Liver (tissue), 9 donors: Measurements from ENCODE around the gene MED10. TPM values are rescaled to one million over a fixed set of nuclear protein-coding genes. Genes with fewer than 3 reads are reported as not detected.

Experiments
- DNase-seq: peaks from one replicate; pipeline ENCODE4 v3.0.0-alpha.2; 2017; ENCODE audit warnings: low spot score
- H3K27ac ChIP-seq, 2 donors: one replicate each; pipeline ENCODE4 v1.7.0; 2013; ENCODE audit warnings: inconsistent platforms in 2 of 2, low read length in 2 of 2, control low read depth in 1 of 2, low read depth in 1 of 2, mild to moderate bottlenecking in 1 of 2
- H3K27me3 ChIP-seq, 4 donors: one replicate each; pipeline versions ENCODE4 v1.6.1 to v1.7.0; 2013; ENCODE audit warnings: low read length in 3 of 4, inconsistent platforms in 1 of 4, mild to moderate bottlenecking in 1 of 4, moderate library complexity in 1 of 4; ENCODE audit not compliant: control insufficient read depth in 4 of 4, insufficient read depth in 4 of 4
- H3K36me3 ChIP-seq, 4 donors: one replicate each; pipeline versions ENCODE4 v1.6.1 to v1.7.0; 2013; ENCODE audit warnings: low read length in 3 of 4, mild to moderate bottlenecking in 3 of 4, low read depth in 1 of 4, moderate library complexity in 1 of 4; ENCODE audit not compliant: control insufficient read depth in 4 of 4, insufficient read depth in 3 of 4
- H3K4me1 ChIP-seq, 4 donors: one replicate each; pipeline versions ENCODE4 v1.6.1 to v1.7.0; 2013; ENCODE audit warnings: low read length in 3 of 4, mild to moderate bottlenecking in 3 of 4, moderate library complexity in 1 of 4; ENCODE audit not compliant: control insufficient read depth in 4 of 4, insufficient read depth in 4 of 4
- H3K4me3 ChIP-seq, 3 donors: one replicate each; pipeline versions ENCODE4 v1.6.1 to v1.7.0; 2013; ENCODE audit warnings: low read length in 3 of 3, control low read depth in 1 of 3, low read depth in 1 of 3, mild to moderate bottlenecking in 1 of 3
- H3K9ac ChIP-seq, 2 donors: one replicate each; pipeline ENCODE4 v1.7.0; 2013; ENCODE audit warnings: low read length in 2 of 2, mild to moderate bottlenecking in 2 of 2, moderate library complexity in 2 of 2, control low read depth in 1 of 2, low read depth in 1 of 2
- H3K9me3 ChIP-seq, 4 donors: one replicate each; pipeline versions ENCODE4 v1.6.1 to v1.7.0; 2013; ENCODE audit warnings: low read length in 3 of 4; ENCODE audit not compliant: control insufficient read depth in 4 of 4
- EGR1 ChIP-seq, 2 donors: IDR thresholded peaks; 2 replicates each; pipeline ENCODE4 v1.6.1; 2016 to 2018; ENCODE audit warnings: antibody characterized with exemption in 2 of 2, low read depth in 2 of 2
- GABPA ChIP-seq, 2 donors: IDR thresholded peaks in 1 of 2; conservative IDR thresholded peaks in 1 of 2; 2 replicates each; pipeline ENCODE4 v1.6.1; 2016; ENCODE audit warnings: antibody characterized with exemption in 2 of 2, mild to moderate bottlenecking in 1 of 2, moderate library complexity in 1 of 2
- MAX ChIP-seq: IDR thresholded peaks from 2 replicates; pipeline ENCODE4 v1.6.1; 2016; ENCODE audit warnings: antibody characterized with exemption
- RXRA ChIP-seq, 2 donors: IDR thresholded peaks; 2 replicates each; pipeline ENCODE4 v1.6.1; 2017 to 2018; ENCODE audit warnings: antibody characterized with exemption in 2 of 2, mild to moderate bottlenecking in 1 of 2
- TAF1 ChIP-seq: conservative IDR thresholded peaks from 2 replicates; pipeline ENCODE4 v1.6.1; 2016; ENCODE audit warnings: antibody characterized with exemption, mild to moderate bottlenecking
- WGBS: extraction: QIAGEN DNeasy Blood & Tissue Kit; methylation state at CpG from one replicate; pipeline ENCODE4 v1.1.7; 2013; 5-methylcytosine and 5-hydroxymethylcytosine counted together
- polyA plus RNA-seq, 2 donors: library from polyadenylated mRNA; stranded (reverse) in 1 of 2; unstranded in 1 of 2; fragments of 200-250 nt in 1 of 2; fragments of >200 nt in 1 of 2; fragmentation: Nextera tagmentation in 1 of 2; extraction: Ambion mirVana in 1 of 2; gene quantifications; one replicate each; pipeline versions ENCODE4 v1.2.1 to v1.2.3, GENCODE V29; 2013 to 2015
- total RNA-seq, 2 donors: library from RNA; depleted of rRNA; stranded (reverse); fragments of >200 nt; gene quantifications; one replicate each; pipeline ENCODE4 v1.2.3, GENCODE V29; 2014
- TF ChIP-seq, protein P1 (sequence below): IDR thresholded peaks from 2 replicates; pipeline ENCODE4 v1.6.1; 2016; ENCODE audit warnings: antibody characterized with exemption
- TF ChIP-seq, protein P2 (sequence below): IDR thresholded peaks from 2 replicates; pipeline ENCODE4 v1.6.1; 2016; ENCODE audit warnings: antibody characterized with exemption
- donor health status: healthy.
- donor health status: healthy.
- donor health status: healthy.
- donor health status: healthy.
- donor health status: healthy.

MED10 gene
- total and polyA plus RNA-seq, 4 donors: 6.1 to 31.5 (median 11.5) TPM

DNA sequence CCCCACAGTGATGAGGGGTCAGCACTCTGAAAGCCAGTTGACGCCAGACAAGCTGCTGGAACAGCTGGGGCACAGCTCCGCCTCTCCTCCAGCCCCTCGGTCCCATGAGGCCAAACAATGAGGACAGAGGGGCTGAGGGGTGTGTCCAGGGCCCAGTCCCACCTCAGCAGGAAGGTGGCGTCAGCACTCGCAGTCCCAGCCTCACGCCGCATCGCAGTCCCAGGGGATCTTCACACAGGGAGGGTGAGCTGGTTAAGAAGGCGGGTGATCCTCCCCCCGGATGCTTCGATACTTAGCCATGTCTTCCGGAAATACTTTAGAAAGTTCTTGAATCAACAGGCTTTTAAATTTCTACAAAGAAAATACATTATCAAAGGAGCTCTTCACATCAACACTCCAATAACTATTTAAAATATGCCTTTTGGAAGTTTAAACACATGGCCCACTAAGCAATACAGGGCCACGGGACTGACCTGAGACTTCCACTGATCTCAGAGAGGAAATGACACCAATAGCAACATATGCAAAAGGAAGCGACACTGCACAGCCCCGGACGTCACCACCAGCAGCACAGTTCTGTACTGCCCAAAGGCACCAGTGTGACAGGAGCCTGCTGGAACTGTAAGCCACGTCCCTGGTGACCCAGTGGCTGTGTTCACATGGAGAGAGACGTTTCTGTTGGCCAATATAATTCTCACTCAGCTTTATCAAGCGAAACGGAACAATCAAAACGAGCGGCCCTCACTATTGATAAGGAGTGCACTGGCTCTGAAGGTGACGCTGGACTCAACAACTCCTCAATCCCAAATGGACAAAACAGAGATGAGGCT lies 5.9 kb downstream of the MED10 start:
- Histone ChIP-seq H3K4me1 (peaks cover 0 to 6% (median 6%) of the 10 kb centered on the region in 4 donors), H3K36me3 (peaks cover 4 to 62% (median 53%) of the 10 kb centered on the region in 4 donors), H3K27ac (no peak overlapping the region), H3K9me3 (no peaks in the 10 kb centered on the region), H3K9ac (no peak overlapping the region), H3K27me3 (no peaks in the 10 kb centered on the region), H3K4me3 (no peak overlapping the region)
- 86% methylated on average over 23 of the region's 23 CpGs for WGBS
- DNase-seq: no peak
- peak in 1 of 2 donors; percentile 29 for TF ChIP-seq GABPA (IDR thresholded peaks at IDR 0.05 in 1 of 2, conservative IDR thresholded peaks at IDR 0.05 in 1 of 2)
- TF ChIP-seq, protein P1, sequence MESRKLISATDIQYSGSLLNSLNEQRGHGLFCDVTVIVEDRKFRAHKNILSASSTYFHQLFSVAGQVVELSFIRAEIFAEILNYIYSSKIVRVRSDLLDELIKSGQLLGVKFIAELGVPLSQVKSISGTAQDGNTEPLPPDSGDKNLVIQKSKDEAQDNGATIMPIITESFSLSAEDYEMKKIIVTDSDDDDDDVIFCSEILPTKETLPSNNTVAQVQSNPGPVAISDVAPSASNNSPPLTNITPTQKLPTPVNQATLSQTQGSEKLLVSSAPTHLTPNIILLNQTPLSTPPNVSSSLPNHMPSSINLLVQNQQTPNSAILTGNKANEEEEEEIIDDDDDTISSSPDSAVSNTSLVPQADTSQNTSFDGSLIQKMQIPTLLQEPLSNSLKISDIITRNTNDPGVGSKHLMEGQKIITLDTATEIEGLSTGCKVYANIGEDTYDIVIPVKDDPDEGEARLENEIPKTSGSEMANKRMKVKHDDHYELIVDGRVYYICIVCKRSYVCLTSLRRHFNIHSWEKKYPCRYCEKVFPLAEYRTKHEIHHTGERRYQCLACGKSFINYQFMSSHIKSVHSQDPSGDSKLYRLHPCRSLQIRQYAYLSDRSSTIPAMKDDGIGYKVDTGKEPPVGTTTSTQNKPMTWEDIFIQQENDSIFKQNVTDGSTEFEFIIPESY: no peak

DNA sequence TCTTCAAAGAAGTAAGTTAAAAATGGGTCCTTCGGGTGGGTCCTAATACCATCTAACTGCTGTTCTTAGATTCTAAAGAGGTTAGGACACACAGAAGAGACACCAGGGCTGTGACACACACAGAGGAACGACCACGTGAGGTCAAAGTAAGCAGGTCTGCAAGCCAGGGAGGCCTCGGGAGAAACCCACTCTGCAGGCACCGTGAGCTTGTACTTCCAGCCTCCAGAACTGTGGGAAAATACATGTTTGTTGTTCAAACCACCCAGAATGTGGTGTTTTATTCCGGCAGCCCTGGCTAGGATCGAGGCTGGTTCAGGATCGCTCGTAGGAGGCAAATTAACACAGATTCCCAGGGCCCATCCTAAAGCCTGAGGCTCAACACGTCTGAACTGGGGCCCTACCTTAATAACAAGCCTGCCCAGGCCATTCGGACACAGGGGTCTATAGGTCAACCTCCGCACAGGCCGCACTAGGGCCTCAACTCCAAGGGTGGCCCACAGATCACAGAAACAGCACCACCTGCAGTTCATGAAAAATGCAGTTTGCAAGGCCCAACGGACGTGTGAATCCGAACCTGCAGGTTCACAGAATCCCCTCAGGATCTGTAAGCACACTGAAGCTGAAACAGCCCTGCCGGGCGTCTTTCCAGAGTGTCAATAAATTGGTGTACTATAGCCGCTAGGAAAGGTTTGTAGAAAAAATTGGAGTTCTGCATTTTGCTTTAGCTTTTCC lies 7.1 kb downstream of the MED10 start:
- no peaks in the 10 kb centered on the region for H3K27me3 ChIP-seq
- 97% methylated on average over 19 of the region's 19 CpGs for WGBS
- no peaks in the 10 kb centered on the region for H3K9me3 ChIP-seq
- no peak overlapping the region for H3K27ac ChIP-seq
- no peak overlapping the region for H3K4me3 ChIP-seq
- DNase-seq: no peak
- TF ChIP-seq, protein P2, sequence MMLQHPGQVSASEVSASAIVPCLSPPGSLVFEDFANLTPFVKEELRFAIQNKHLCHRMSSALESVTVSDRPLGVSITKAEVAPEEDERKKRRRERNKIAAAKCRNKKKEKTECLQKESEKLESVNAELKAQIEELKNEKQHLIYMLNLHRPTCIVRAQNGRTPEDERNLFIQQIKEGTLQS: no peak
- no peak for TF ChIP-seq EGR1 (IDR thresholded peaks at IDR 0.05; ENCODE audit: low read depth in 2 of 2)
- no peak for TF ChIP-seq RXRA (IDR thresholded peaks at IDR 0.05)
- no peak for TF ChIP-seq MAX
- peaks cover 4 to 62% (median 53%) of the 10 kb centered on the region in 4 donors for H3K36me3 ChIP-seq
- H3K4me1 ChIP-seq: no peaks in the 10 kb centered on the region
- no peak overlapping the region for H3K9ac ChIP-seq

- H3K9me3 ChIP-seq: no peaks in the 10 kb centered on the region
- WGBS: 97% methylated on average over 13 of the region's 13 CpGs
- TF ChIP-seq TAF1: no peak
- no peak for DNase-seq
- H3K9ac ChIP-seq: no peak overlapping the region
- H3K4me3 ChIP-seq: no peak overlapping the region
- no peaks in the 10 kb centered on the region for H3K27me3 ChIP-seq
- H3K27ac ChIP-seq: no peak overlapping the region
- H3K4me1 ChIP-seq: no peaks in the 10 kb centered on the region
- H3K36me3 ChIP-seq: peaks cover 4 to 57% (median 48%) of the 10 kb centered on the region in 4 donors
Observed at GRCh38 chr5:6370580-6370979, 7.8 kb downstream of the MED10 start.
